A673 (cell line): ENCODE data around the gene ANKRD52. TPM values are rescaled to one million over a fixed set of nuclear protein-coding genes. Genes with fewer than 3 reads are reported as not detected.

Experiments used
- BruUV-seq: library from RNA; stranded (reverse); fragments of 400-500 nt; replicated peaks from 2 replicates; lab custom pipeline; 2021; lab: Mats Ljungman, UMichigan
- CTCF ChIA-PET: fragments of 300-600 bp; sonication (Branson Sonifier 250); formaldehyde crosslinking; loops from one replicate; lab custom pipeline; 2022; ENCODE audit warnings: antibody characterized with exemption; lab: Charles Lee
- POLR2A ChIA-PET: fragments of 300-600 bp; sonication (Branson Sonifier 250); formaldehyde crosslinking; loops from one replicate; lab custom pipeline; 2022; ENCODE audit warnings: antibody characterized with exemption; ENCODE audit not compliant: low non-redundant PET; lab: Charles Lee
- DNase-seq: peaks from one replicate; pipeline ENCODE4 v3.0.0-alpha.2; 2015; ENCODE audit warnings: low spot score
- H3K27ac ChIP-seq: fragments of 200-600 bp; sonication (generic); 2 replicates; pipeline ENCODE4 v1.5.1; 2016; ENCODE audit warnings: mixed run types, low read depth, mild to moderate bottlenecking, mixed read lengths, antibody characterized with exemption, low read length; ENCODE audit not compliant: poor library complexity, severe bottlenecking
- H3K27me3 ChIP-seq: fragments of 200-600 bp; sonication (generic); replicated peaks from 2 replicates; pipeline ENCODE4 v1.6.1; 2017; ENCODE audit warnings: mixed run types, low read depth, mild to moderate bottlenecking, mixed read lengths, antibody characterized with exemption, low read length; ENCODE audit not compliant: insufficient read depth, poor library complexity
- H3K36me3 ChIP-seq: fragments of 200-600 bp; sonication (generic); 2 replicates; pipeline ENCODE4 v1.6.1; 2016; ENCODE audit warnings: mixed run types, mild to moderate bottlenecking, mixed read lengths, antibody characterized with exemption, low read length; ENCODE audit not compliant: insufficient read depth, poor library complexity, severe bottlenecking
- H3K4me1 ChIP-seq: fragments of 200-600 bp; sonication (generic); 2 replicates; pipeline ENCODE4 v1.6.1; 2017; ENCODE audit warnings: mixed run types, mild to moderate bottlenecking, mixed read lengths, antibody characterized with exemption, low read length; ENCODE audit not compliant: insufficient read depth, poor library complexity, severe bottlenecking
- H3K4me3 ChIP-seq: fragments of 200-600 bp; sonication (generic); 2 replicates; pipeline ENCODE4 v1.5.1; 2016; ENCODE audit warnings: low read depth, mixed run types, mild to moderate bottlenecking, mixed read lengths, low read length; ENCODE audit not compliant: poor library complexity, severe bottlenecking
- H3K9me3 ChIP-seq: fragments of 200-600 bp; sonication (generic); 2 replicates; pipeline ENCODE4 v1.6.1; 2016; ENCODE audit warnings: mixed run types, low read depth, mild to moderate bottlenecking, mixed read lengths, antibody characterized with exemption, low read length; ENCODE audit not compliant: poor library complexity, severe bottlenecking
- CTCF ChIP-seq: fragments of 300-800, 200-600 bp; sonication (generic); conservative IDR thresholded peaks from 2 replicates; pipeline ENCODE4 v1.5.1; 2017; ENCODE audit warnings: low read depth, mild to moderate bottlenecking, antibody characterized with exemption, low read length, moderate library complexity, mixed read lengths
- EZH2 ChIP-seq: fragments of 200-600 bp; sonication (generic); IDR thresholded peaks from 2 replicates; pipeline ENCODE4 v1.6.1; 2017; ENCODE audit warnings: borderline replicate concordance, low read depth, mild to moderate bottlenecking, mixed read lengths, antibody characterized with exemption, low read length; ENCODE audit not compliant: poor library complexity, severe bottlenecking
- intact Hi-C: fragments of 100-400 bp; cut with micrococcal nuclease; formaldehyde crosslinking; loops from one replicate; pipeline ENCODE4 v1.10.0; 2022; ENCODE audit not compliant: unreplicated experiment
- total RNA-seq: library from RNA; stranded (reverse); gene quantifications from 2 replicates; pipeline ENCODE4 v1.2.3, GENCODE V29; 2021

ANKRD52 gene
- total RNA-seq, 1 experiment from 2014 or later, result 74.7 TPM

GRCh38 chr12:56257071-56257470, 1.1 kb downstream of the ANKRD52 start:
- H3K36me3 ChIP-seq, result peaks cover 50% of the 10 kb centered on the region
- intact Hi-C loops, result loop anchor here (5.0 kb wide), 1 partner anchor 35 kb away; the partner anchor contains the start of genes NABP2 and RNF41
- peak overlapping the region; percentile 99 for H3K4me3 ChIP-seq
- TF ChIP-seq EZH2, result no peak
- TF ChIP-seq CTCF, result no peak
- no peak for DNase-seq
- peaks cover 20% of the 10 kb centered on the region for H3K4me1 ChIP-seq
- no TSS peak for BruUV-seq
- CTCF ChIA-PET, result interaction anchor here (1.4 kb wide), 1 partner anchor 9 kb away, joined by 4 read pairs; no protein-coding TSS in a partner anchor
- POLR2A ChIA-PET, result interaction anchor here (0.6 to 0.9 kb wide), 2 partner anchors 11 to 137 kb away, joined by 3 read pairs; no protein-coding TSS in a partner anchor
- no peaks in the 10 kb centered on the region for H3K27me3 ChIP-seq
- peak overlapping the region; percentile 91 for H3K27ac ChIP-seq
- no peaks in the 10 kb centered on the region for H3K9me3 ChIP-seq

- peaks cover 20% of the 10 kb centered on the region for H3K4me1 ChIP-seq
- TF ChIP-seq CTCF (no peak), EZH2 (no peak)
- intact Hi-C loops, result loop anchor here (5.0 kb wide), 1 partner anchor 34 kb away; the partner anchor contains the start of genes NABP2 and RNF41
- no peaks in the 10 kb centered on the region for H3K27me3 ChIP-seq
- peak overlapping the region; percentile 99 for H3K4me3 ChIP-seq
- ChIA-PET POLR2A (interaction anchor here (0.6 to 0.9 kb wide), 3 partner anchors 10 to 137 kb away, joined by 3 read pairs; no protein-coding TSS in a partner anchor), CTCF (interaction anchor here (1.4 kb wide), 1 partner anchor 10 kb away, joined by 4 read pairs; no protein-coding TSS in a partner anchor)
- BruUV-seq, result TSS peak; percentile 26
- DNase-seq, result peak; percentile 65
- H3K27ac ChIP-seq, result peak overlapping the region; percentile 35
- H3K36me3 ChIP-seq, result peaks cover 57% of the 10 kb centered on the region
- H3K9me3 ChIP-seq, result no peaks in the 10 kb centered on the region
Observed at GRCh38 chr12:56256326-56256960, 1.7 kb downstream of the ANKRD52 start.

GRCh38 chr12:56255671-56256070, 2.5 kb downstream of the ANKRD52 start:
- POLR2A ChIA-PET, result no interaction called here
- intact Hi-C loops, result loop anchor here (5.0 kb wide), 1 partner anchor 33 kb away; the partner anchor contains the start of genes NABP2 and RNF41
- Histone ChIP-seq H3K27ac (no peak overlapping the region), H3K27me3 (no peaks in the 10 kb centered on the region), H3K9me3 (no peaks in the 10 kb centered on the region), H3K4me1 (peaks cover 20% of the 10 kb centered on the region), H3K36me3 (peaks cover 63% of the 10 kb centered on the region), H3K4me3 (no peak overlapping the region)
- CTCF ChIA-PET, result no interaction called here
- BruUV-seq, result no TSS peak
- no peak for TF ChIP-seq EZH2
- no peak for TF ChIP-seq CTCF
- DNase-seq, result no peak
